OCI-LY1 (cell line): ENCODE measurements around the gene PDIA2.

Experiments used
- CTCF ChIP-seq: fragments of 200-600 bp; sonication (generic), shearing (Covaris generic); IDR thresholded peaks from 2 replicates; pipeline ENCODE4 v1.5.1; 2017; ENCODE audit warnings: mild to moderate bottlenecking, antibody characterized with exemption, low read length, moderate library complexity, mixed read lengths
- EZH2 ChIP-seq: fragments of 200-600 bp; sonication (generic), shearing (Covaris generic); IDR thresholded peaks from 2 replicates; pipeline ENCODE4 v1.8.0; 2017; ENCODE audit warnings: borderline replicate concordance, mixed run types, mild to moderate bottlenecking, antibody characterized with exemption, low read length, moderate library complexity, mixed read lengths

DNA sequence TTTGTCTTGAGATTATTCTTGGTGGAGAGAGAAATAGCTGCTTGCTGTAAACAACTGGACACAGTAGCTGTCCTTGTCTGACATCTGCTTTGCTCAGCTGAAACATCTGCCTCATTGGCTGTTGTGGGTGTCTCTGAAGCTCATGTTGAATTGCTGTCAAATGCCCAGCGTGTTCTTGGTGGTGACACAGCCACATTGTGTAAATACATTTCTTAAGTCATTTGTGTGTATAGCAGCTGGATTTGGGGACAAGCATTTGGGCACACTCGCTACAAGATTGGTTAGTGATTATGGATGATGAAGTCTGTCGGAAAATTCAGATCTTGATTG lies 43.1 kb upstream of the PDIA2 start:
- no peak for TF ChIP-seq EZH2
- no peak for TF ChIP-seq CTCF
